T-cell (primary cell): ENCODE results near the gene RAB20. TPM values are rescaled to one million over a fixed set of nuclear protein-coding genes. Genes with fewer than 3 reads are reported as not detected.
"Not testable (repeated sequence)": the region's sequence is repeated elsewhere in the genome, so short reads cannot be mapped to it uniquely, and the experiment has no call there.

Experiments
- ATAC-seq, 4 experiments: fragments of 200-7000 bp in 3 of 4; fragments of 150-1000 bp in 1 of 4; cut with Tn5 transposase; replicated peaks in 1 of 4; 1 replicate in 3 of 4; 2 replicates in 1 of 4; pipeline ENCODE4 v1.10.0; 2021; ENCODE audit warnings: moderate library complexity in 3 of 4, mild to moderate bottlenecking in 2 of 4, moderate number of reproducible peaks in 1 of 4
- CTCF ChIA-PET, 2 donors: fragments of 300-600 bp; sonication (Branson Sonifier 250); formaldehyde crosslinking; loops; one replicate each; lab custom pipeline; 2022; ENCODE audit warnings: antibody characterized with exemption in 2 of 2; lab: Charles Lee
- POLR2A ChIA-PET, 2 donors: fragments of 300-600 bp; sonication (Branson Sonifier 250); formaldehyde crosslinking; loops; one replicate each; lab custom pipeline; 2022; ENCODE audit warnings: antibody characterized with exemption in 2 of 2; lab: Charles Lee
- DNase-seq, 35 experiments: peaks; one replicate each; pipeline versions ENCODE4 v3.0.0 to v3.0.0-alpha.2; 2013 to 2023
- H3K27ac ChIP-seq: one replicate; pipeline ENCODE4 v1.5.1; 2013; ENCODE audit warnings: low read length
- H3K27me3 ChIP-seq, 2 experiments: replicated peaks in 1 of 2; 1 replicate in 1 of 2; 2 replicates in 1 of 2; pipeline versions ENCODE4 v1.6.1 to v1.7.0; 2013; ENCODE audit warnings: low read length in 1 of 2, mixed read lengths in 1 of 2; ENCODE audit not compliant: control insufficient read depth in 2 of 2, insufficient read depth in 2 of 2; ENCODE audit errors: extremely low read depth in 1 of 2
- H3K36me3 ChIP-seq, 2 donors: 1 replicate in 1 of 2; 2 replicates in 1 of 2; pipeline versions ENCODE4 v1.6.1 to v1.7.0; 2013; ENCODE audit warnings: low read length in 1 of 2; ENCODE audit not compliant: control insufficient read depth in 2 of 2, insufficient read depth in 1 of 2; ENCODE audit errors: extremely low read depth in 1 of 2
- H3K4me1 ChIP-seq, 2 experiments: 1 replicate in 1 of 2; 2 replicates in 1 of 2; pipeline versions ENCODE4 v1.6.1 to v1.7.0; 2013; ENCODE audit warnings: low read length in 2 of 2, mixed read lengths in 1 of 2; ENCODE audit not compliant: insufficient read depth in 2 of 2, control insufficient read depth in 1 of 2; ENCODE audit errors: extremely low read depth in 1 of 2
- H3K4me3 ChIP-seq, 2 donors: 1 replicate in 1 of 2; 2 replicates in 1 of 2; pipeline versions ENCODE4 v1.5.1 to v1.7.0; 2013; ENCODE audit warnings: mild to moderate bottlenecking in 2 of 2, low read length in 1 of 2, moderate library complexity in 1 of 2; ENCODE audit not compliant: control insufficient read depth in 1 of 2; ENCODE audit errors: extremely low read depth in 1 of 2
- H3K9me3 ChIP-seq: 2 replicates; pipeline ENCODE4 v1.7.0; 2013
- H3K27ac Mint-ChIP-seq, 2 donors: one replicate each; pipeline ENCODE4 v1.8.0; 2020 to 2021; ENCODE audit warnings: mild to moderate bottlenecking in 2 of 2, mixed read lengths in 2 of 2
- H3K27me3 Mint-ChIP-seq, 2 donors: one replicate each; pipeline ENCODE4 v1.8.0; 2021 to 2022; ENCODE audit warnings: mixed read lengths in 2 of 2
- H3K36me3 Mint-ChIP-seq: one replicate; pipeline ENCODE4 v1.8.0; 2021; ENCODE audit warnings: mixed read lengths
- H3K4me1 Mint-ChIP-seq, 3 donors: one replicate each; pipeline ENCODE4 v1.8.0; 2020 to 2022; ENCODE audit warnings: mixed read lengths in 3 of 3, mild to moderate bottlenecking in 1 of 3
- H3K4me3 Mint-ChIP-seq, 3 donors: one replicate each; pipeline ENCODE4 v1.8.0; 2020 to 2022; ENCODE audit warnings: mild to moderate bottlenecking in 3 of 3, mixed read lengths in 3 of 3, moderate library complexity in 3 of 3
- H3K9me3 Mint-ChIP-seq, 3 donors: one replicate each; pipeline ENCODE4 v1.8.0; 2020 to 2022; ENCODE audit warnings: mixed read lengths in 3 of 3
- WGBS: methylation state at CpG from one replicate; pipeline ENCODE4 v1.1.5; 2013; ENCODE audit warnings: missing lambda C conversion rate; ENCODE audit not compliant: insufficient coverage; 5-methylcytosine and 5-hydroxymethylcytosine counted together
- total RNA-seq, 35 experiments: library from RNA in 6 of 35; stranded (reverse) in 6 of 35; fragments of 120-200 nt in 1 of 35; gene quantifications; one replicate each; pipeline versions ENCODE4 v1.2.1 to v1.2.4 and lab custom pipeline; 2013 to 2026

Gene RAB20
- total RNA-seq, 5 donors from 2014 or later (not counting 1 experiment from before 2014, with no cell fraction given): 0.47 to 3.1 (median 2.1) TPM

- H3K4me1 ChIP-seq: no peaks in the 10 kb centered on the region
- H3K9me3 ChIP-seq: no peaks in the 10 kb centered on the region
- ChIA-PET POLR2A (no interaction called here), CTCF (no interaction called here)
- H3K27me3 ChIP-seq: peaks cover 0 to 3% of the 10 kb centered on the region in 2 experiments
- Mint-ChIP-seq H3K4me3 (no peak overlapping the region), H3K4me1 (no peaks in the 10 kb centered on the region), H3K27ac (no peak overlapping the region), H3K9me3 (no peaks in the 10 kb centered on the region), H3K27me3 (no peaks in the 10 kb centered on the region), H3K36me3 (no peaks in the 10 kb centered on the region)
- WGBS: 91% methylated on average over 18 of the region's 24 CpGs
- H3K36me3 ChIP-seq: no peaks in the 10 kb centered on the region
- no peak overlapping the region for H3K4me3 ChIP-seq
- no peak for DNase-seq
- ATAC-seq: no peak
- H3K27ac ChIP-seq: no peak overlapping the region
Measured at GRCh38 chr13:110490009-110490770, 71.3 kb downstream of the RAB20 start.

- POLR2A ChIA-PET, H3K4me3 ChIP-seq, DNase-seq, H3K27ac Mint-ChIP-seq, H3K4me1 ChIP-seq, H3K27ac ChIP-seq, ATAC-seq, H3K9me3 Mint-ChIP-seq, H3K36me3 Mint-ChIP-seq, H3K36me3 ChIP-seq, H3K27me3 Mint-ChIP-seq, H3K4me3 Mint-ChIP-seq, H3K9me3 ChIP-seq, CTCF ChIA-PET, H3K4me1 Mint-ChIP-seq: not testable (repeated sequence)
- peaks cover 0 to 11% of the 10 kb centered on the region in 2 experiments for H3K27me3 ChIP-seq
- WGBS: 75% methylated on average over 1 of the region's 3 CpGs
Measured at GRCh38 chr13:110486880-110487279, 74.6 kb downstream of the RAB20 start.

- CTCF ChIA-PET: no interaction called here
- H3K27me3 Mint-ChIP-seq: peaks cover 0 to 4% of the 10 kb centered on the region in 2 donors
- ATAC-seq (no peak), DNase-seq (no peak)
- H3K27ac Mint-ChIP-seq: no peak overlapping the region
- no peaks in the 10 kb centered on the region for H3K36me3 Mint-ChIP-seq
- Histone ChIP-seq H3K27ac (no peak overlapping the region), H3K36me3 (no peaks in the 10 kb centered on the region), H3K27me3 (peaks cover 0 to 11% of the 10 kb centered on the region in 2 experiments), H3K4me3 (no peak overlapping the region), H3K9me3 (no peaks in the 10 kb centered on the region), H3K4me1 (no peaks in the 10 kb centered on the region)
- 96% methylated on average over 9 of the region's 15 CpGs for WGBS
- no peak overlapping the region for H3K4me3 Mint-ChIP-seq
- no peaks in the 10 kb centered on the region for H3K4me1 Mint-ChIP-seq
- H3K9me3 Mint-ChIP-seq: no peaks in the 10 kb centered on the region
- POLR2A ChIA-PET: no interaction called here
Measured at GRCh38 chr13:110486061-110486715, 75.3 kb downstream of the RAB20 start.

DNA sequence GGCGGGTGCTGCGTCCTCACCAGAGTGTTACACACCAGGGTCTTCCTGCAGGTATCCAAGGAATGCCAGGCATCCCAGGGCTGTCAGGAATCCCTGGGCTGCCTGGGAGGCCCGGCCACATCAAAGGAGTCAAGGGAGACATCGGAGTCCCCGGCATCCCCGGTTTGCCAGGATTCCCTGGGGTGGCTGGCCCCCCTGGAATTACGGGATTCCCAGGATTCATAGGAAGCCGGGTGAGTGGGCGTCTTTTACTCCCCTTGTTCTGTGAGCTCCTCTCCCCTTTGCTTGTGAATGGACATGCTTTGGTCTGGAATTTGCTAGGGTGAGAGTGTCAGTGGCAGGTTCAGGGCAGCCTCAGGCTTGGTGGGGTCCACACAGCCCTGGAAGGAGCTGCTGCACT, 75.9 kb downstream of the RAB20 start:
- no peak for ATAC-seq
- no peak overlapping the region for H3K27ac Mint-ChIP-seq
- peaks cover 0 to 4% of the 10 kb centered on the region in 2 donors for H3K27me3 Mint-ChIP-seq
- H3K9me3 Mint-ChIP-seq: no peaks in the 10 kb centered on the region
- no peaks in the 10 kb centered on the region for H3K36me3 ChIP-seq
- no peak for DNase-seq
- no peaks in the 10 kb centered on the region for H3K4me1 ChIP-seq
- no peaks in the 10 kb centered on the region for H3K9me3 ChIP-seq
- no peak overlapping the region for H3K4me3 ChIP-seq
- H3K4me1 Mint-ChIP-seq: no peaks in the 10 kb centered on the region
- ChIA-PET CTCF (no interaction called here), POLR2A (no interaction called here)
- 83% methylated on average over 9 of the region's 9 CpGs for WGBS
- peaks cover 0 to 11% of the 10 kb centered on the region in 2 experiments for H3K27me3 ChIP-seq
- no peak overlapping the region for H3K4me3 Mint-ChIP-seq
- H3K36me3 Mint-ChIP-seq: no peaks in the 10 kb centered on the region
- no peak overlapping the region for H3K27ac ChIP-seq

DNA sequence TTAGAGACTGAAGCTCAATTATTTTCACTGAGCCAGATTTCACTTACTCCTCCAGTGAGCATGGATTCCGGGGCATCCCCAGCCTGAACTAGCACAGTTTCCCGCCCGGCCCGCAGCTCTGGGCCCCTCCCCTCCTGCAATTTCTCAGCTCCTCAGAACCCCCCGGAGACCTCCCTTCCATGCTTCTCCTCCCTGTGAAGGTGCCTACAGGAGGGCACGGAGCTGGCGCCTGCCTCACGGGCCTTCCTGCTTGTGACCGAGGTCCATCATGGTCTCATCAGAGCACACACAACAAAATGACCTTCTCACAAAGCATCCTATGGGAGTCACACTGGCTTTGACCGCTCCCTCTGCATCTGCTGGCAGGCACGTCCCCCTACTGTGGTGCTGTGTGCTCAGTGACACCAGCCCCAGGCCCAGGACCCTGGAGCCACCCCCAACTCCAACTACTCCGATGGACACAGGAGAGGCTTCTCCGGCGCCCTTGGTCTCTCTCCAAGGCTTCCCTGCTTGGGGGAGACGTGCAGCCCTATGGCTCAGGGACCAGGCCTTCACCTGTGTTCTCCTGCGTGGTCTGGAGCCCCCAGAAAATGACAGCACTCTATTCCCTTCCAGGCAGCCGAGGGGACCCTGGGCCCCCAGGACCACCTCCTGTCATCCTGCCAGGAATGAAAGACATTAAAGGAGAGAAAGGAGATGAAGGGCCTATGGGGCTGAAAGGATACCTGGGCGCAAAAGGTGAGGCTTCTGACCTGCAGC, 77.1 kb downstream of the RAB20 start:
- Mint-ChIP-seq H3K4me3 (no peak overlapping the region), H3K4me1 (no peaks in the 10 kb centered on the region), H3K9me3 (no peaks in the 10 kb centered on the region), H3K36me3 (no peaks in the 10 kb centered on the region), H3K27me3 (peaks cover 0 to 4% of the 10 kb centered on the region in 2 donors), H3K27ac (no peak overlapping the region)
- ChIA-PET CTCF (no interaction called here), POLR2A (no interaction called here)
- ATAC-seq (no peak), DNase-seq (no peak)
- Histone ChIP-seq H3K27me3 (peaks cover 0 to 15% of the 10 kb centered on the region in 2 experiments), H3K4me1 (no peaks in the 10 kb centered on the region), H3K27ac (no peak overlapping the region), H3K4me3 (no peak overlapping the region), H3K9me3 (no peaks in the 10 kb centered on the region), H3K36me3 (no peaks in the 10 kb centered on the region)
- 77% methylated on average over 15 of the region's 18 CpGs for WGBS

- H3K9me3 Mint-ChIP-seq: no peaks in the 10 kb centered on the region
Measured at GRCh38 chr13:110483386-110483968, 78.0 kb downstream of the RAB20 start.

More at GRCh38 chr13:110483386-110483968, 78.0 kb downstream of the RAB20 start:
- ATAC-seq: no peak
- Mint-ChIP-seq H3K4me3 (no peak overlapping the region), H3K27ac (no peak overlapping the region), H3K27me3 (peaks cover 0 to 7% of the 10 kb centered on the region in 2 donors), H3K4me1 (no peaks in the 10 kb centered on the region), H3K36me3 (no peaks in the 10 kb centered on the region)
- Histone ChIP-seq H3K9me3 (no peaks in the 10 kb centered on the region), H3K27me3 (peaks cover 0 to 19% of the 10 kb centered on the region in 2 experiments), H3K36me3 (no peaks in the 10 kb centered on the region), H3K4me3 (no peak overlapping the region), H3K27ac (no peak overlapping the region), H3K4me1 (no peaks in the 10 kb centered on the region)
- no peak for DNase-seq
- ChIA-PET CTCF (no interaction called here), POLR2A (no interaction called here)
- 92% methylated on average over 10 of the region's 13 CpGs for WGBS
